WTC11 (cell line): Measurements from ENCODE around the gene ATP1B3. TPM values are rescaled to one million over a fixed set of nuclear protein-coding genes. Genes with fewer than 3 reads are reported as not detected.

Experiments used
- ATAC-seq: fragments of 200-7000 bp; cut with Tn5 transposase; 2 replicates; pipeline ENCODE4 v1.10.0; 2021; ENCODE audit warnings: mild to moderate bottlenecking, moderate library complexity
- CTCF ChIA-PET: fragments of 300-600 bp; sonication (Branson Sonifier 250); formaldehyde crosslinking; loops from one replicate; lab custom pipeline; 2021; ENCODE audit warnings: antibody characterized with exemption; lab: Charles Lee
- POLR2A ChIA-PET: fragments of 350-600 bp; sonication (Branson Sonifier 250); formaldehyde crosslinking; loops from one replicate; lab custom pipeline; 2021; ENCODE audit warnings: antibody characterized with exemption; lab: Charles Lee
- DNase-seq: peaks from one replicate; pipeline ENCODE4 v3.0.0; 2021; ENCODE audit warnings: low spot score
- H3K27ac Mint-ChIP-seq: 2 replicates; pipeline ENCODE4 v1.8.0; 2021; ENCODE audit warnings: mixed read lengths
- H3K27me3 Mint-ChIP-seq: 2 replicates; pipeline ENCODE4 v1.8.0; 2021; ENCODE audit warnings: low read depth, mild to moderate bottlenecking, moderate library complexity, mixed read lengths
- H3K36me3 Mint-ChIP-seq: 2 replicates; pipeline ENCODE4 v1.8.0; 2021; ENCODE audit warnings: mixed read lengths
- H3K4me1 Mint-ChIP-seq: 2 replicates; pipeline ENCODE4 v1.8.0; 2022; ENCODE audit warnings: mixed read lengths
- H3K4me3 Mint-ChIP-seq: 2 replicates; pipeline ENCODE4 v1.8.0; 2021; ENCODE audit warnings: mild to moderate bottlenecking, moderate library complexity, mixed read lengths
- H3K9me3 Mint-ChIP-seq: 2 replicates; pipeline ENCODE4 v1.8.0; 2021; ENCODE audit warnings: mixed read lengths
- ARID4B ChIP-seq: sonication (generic); formaldehyde crosslinking; IDR thresholded peaks from 2 replicates; pipeline ENCODE4 v1.8.0; 2023; ENCODE audit warnings: missing genetic modification reagents, mild to moderate bottlenecking, borderline replicate concordance
- ATF3 ChIP-seq: sonication (generic); formaldehyde crosslinking; conservative IDR thresholded peaks from 2 replicates; pipeline ENCODE4 v1.8.1; 2022; ENCODE audit warnings: mild to moderate bottlenecking, missing genetic modification reagents
- ELF4 ChIP-seq: sonication (generic); formaldehyde crosslinking; IDR thresholded peaks from 2 replicates; pipeline ENCODE4 v1.8.1; 2022; ENCODE audit warnings: low read depth, mild to moderate bottlenecking, moderate library complexity, missing genetic modification reagents
- ETV6 ChIP-seq: sonication (generic); formaldehyde crosslinking; IDR thresholded peaks from 2 replicates; pipeline ENCODE4 v1.8.1; 2022; ENCODE audit warnings: mild to moderate bottlenecking, missing genetic modification reagents
- FOXP1 ChIP-seq: sonication (generic); formaldehyde crosslinking; IDR thresholded peaks from 2 replicates; pipeline ENCODE4 v1.8.0; 2022; ENCODE audit warnings: missing genetic modification reagents, mild to moderate bottlenecking, moderate library complexity, borderline replicate concordance
- JAZF1 ChIP-seq: fragments of 250-450 bp; sonication (Bioruptor Pico); IDR thresholded peaks from 2 replicates; pipeline ENCODE4 v1.9.0; 2021; ENCODE audit warnings: moderate library complexity, mild to moderate bottlenecking, inconsistent platforms
- MYBL2 ChIP-seq: sonication (generic); formaldehyde crosslinking; IDR thresholded peaks from 2 replicates; pipeline ENCODE4 v1.8.1; 2023; ENCODE audit warnings: mild to moderate bottlenecking, moderate library complexity, missing genetic modification reagents
- OVOL2 ChIP-seq: fragments of 250-450 bp; sonication (Bioruptor Pico); IDR thresholded peaks from 2 replicates; pipeline ENCODE4 v1.9.0; 2021; ENCODE audit warnings: mild to moderate bottlenecking, borderline replicate concordance
- SOX15 ChIP-seq: fragments of 250-450 bp; sonication (Bioruptor Pico); IDR thresholded peaks from 2 replicates; pipeline ENCODE4 v1.9.0; 2021; ENCODE audit warnings: mild to moderate bottlenecking
- TEAD4 ChIP-seq: sonication (generic); formaldehyde crosslinking; IDR thresholded peaks from 2 replicates; pipeline ENCODE4 v1.8.0; 2022; ENCODE audit warnings: mild to moderate bottlenecking, missing genetic modification reagents
- ZMAT4 ChIP-seq: fragments of 250-450 bp; sonication (Bioruptor Pico); IDR thresholded peaks from 2 replicates; pipeline ENCODE4 v1.9.0; 2021; ENCODE audit warnings: mild to moderate bottlenecking
- ZNF396 ChIP-seq: fragments of 250-450 bp; sonication (Bioruptor Pico); IDR thresholded peaks from 2 replicates; pipeline ENCODE4 v1.8.0; 2021; ENCODE audit warnings: mild to moderate bottlenecking, moderate library complexity, borderline replicate concordance
- ZNF532 ChIP-seq: fragments of 250-450 bp; sonication (Bioruptor Pico); IDR thresholded peaks from 2 replicates; pipeline ENCODE4 v1.9.0; 2021; ENCODE audit warnings: mild to moderate bottlenecking, borderline replicate concordance
- ZNF671 ChIP-seq: fragments of 250-450 bp; sonication (Bioruptor Pico); IDR thresholded peaks from 2 replicates; pipeline ENCODE4 v1.8.0; 2021; ENCODE audit warnings: mild to moderate bottlenecking
- total RNA-seq: library from RNA; stranded (reverse); gene quantifications from 3 replicates; pipeline ENCODE4 v1.2.3, GENCODE V29; 2021
- TF ChIP-seq, protein P1 (sequence below): fragments of 200-600 bp; IDR thresholded peaks from 2 replicates; pipeline ENCODE4 v1.8.0; 2022; ENCODE audit warnings: antibody characterized with exemption
- TF ChIP-seq, protein P2 (sequence below): sonication (generic); formaldehyde crosslinking; IDR thresholded peaks from 2 replicates; pipeline ENCODE4 v1.8.0; 2023; ENCODE audit warnings: mild to moderate bottlenecking, missing genetic modification reagents
- TF ChIP-seq, protein P3 (sequence below): sonication (generic); formaldehyde crosslinking; IDR thresholded peaks from 2 replicates; pipeline ENCODE4 v1.8.0; 2022; ENCODE audit warnings: mild to moderate bottlenecking, missing genetic modification reagents

Gene ATP1B3
- total RNA-seq, 1 experiment from 2014 or later: 189 TPM

DNA sequence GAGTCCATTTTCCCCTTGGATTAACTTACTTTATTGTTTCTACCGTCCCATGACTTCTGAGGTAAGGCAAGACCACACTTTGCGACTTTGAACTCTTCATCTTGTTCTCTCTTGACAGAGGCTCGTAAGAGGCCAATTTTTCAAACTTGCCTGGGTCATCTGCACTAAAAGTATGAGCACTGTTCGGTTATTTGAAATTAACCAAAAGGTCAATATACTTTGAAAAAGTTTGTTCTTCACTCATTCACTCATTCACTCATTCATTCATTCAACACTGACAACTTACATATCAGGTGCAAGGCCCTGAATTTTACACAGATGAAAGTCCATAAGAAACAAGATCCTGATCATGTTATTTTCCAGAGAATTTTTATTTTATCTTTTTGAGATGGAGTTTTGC is 57.9 kb downstream of the ATP1B3 start:
- Mint-ChIP-seq H3K9me3 (no peaks in the 10 kb centered on the region), H3K4me3 (no peak overlapping the region), H3K27me3 (no peaks in the 10 kb centered on the region; the same call in 1 of the 2 replicates), H3K4me1 (peaks cover 7% of the 10 kb centered on the region), H3K27ac (no peak overlapping the region), H3K36me3 (no peaks in the 10 kb centered on the region)
- no peak for ATAC-seq
- TF ChIP-seq ZNF396 (CRISPR knock-in tag): no peak
- no peak for TF ChIP-seq JAZF1
- TF ChIP-seq MYBL2: no peak
- no peak for TF ChIP-seq ZNF671 (CRISPR knock-in tag)
- no peak for TF ChIP-seq SOX15 (CRISPR knock-in tag)
- TF ChIP-seq ARID4B: no peak
- TF ChIP-seq OVOL2 (CRISPR knock-in tag): no peak
- TF ChIP-seq ZMAT4 (CRISPR knock-in tag): no peak
- TF ChIP-seq, protein P1, sequence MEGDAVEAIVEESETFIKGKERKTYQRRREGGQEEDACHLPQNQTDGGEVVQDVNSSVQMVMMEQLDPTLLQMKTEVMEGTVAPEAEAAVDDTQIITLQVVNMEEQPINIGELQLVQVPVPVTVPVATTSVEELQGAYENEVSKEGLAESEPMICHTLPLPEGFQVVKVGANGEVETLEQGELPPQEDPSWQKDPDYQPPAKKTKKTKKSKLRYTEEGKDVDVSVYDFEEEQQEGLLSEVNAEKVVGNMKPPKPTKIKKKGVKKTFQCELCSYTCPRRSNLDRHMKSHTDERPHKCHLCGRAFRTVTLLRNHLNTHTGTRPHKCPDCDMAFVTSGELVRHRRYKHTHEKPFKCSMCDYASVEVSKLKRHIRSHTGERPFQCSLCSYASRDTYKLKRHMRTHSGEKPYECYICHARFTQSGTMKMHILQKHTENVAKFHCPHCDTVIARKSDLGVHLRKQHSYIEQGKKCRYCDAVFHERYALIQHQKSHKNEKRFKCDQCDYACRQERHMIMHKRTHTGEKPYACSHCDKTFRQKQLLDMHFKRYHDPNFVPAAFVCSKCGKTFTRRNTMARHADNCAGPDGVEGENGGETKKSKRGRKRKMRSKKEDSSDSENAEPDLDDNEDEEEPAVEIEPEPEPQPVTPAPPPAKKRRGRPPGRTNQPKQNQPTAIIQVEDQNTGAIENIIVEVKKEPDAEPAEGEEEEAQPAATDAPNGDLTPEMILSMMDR: no peak
- TF ChIP-seq ELF4 (CRISPR knock-in tag): no peak
- no peak for TF ChIP-seq ETV6 (CRISPR knock-in tag)
- CTCF ChIA-PET: no interaction called here
- POLR2A ChIA-PET: no interaction called here
- no peak for DNase-seq

DNA sequence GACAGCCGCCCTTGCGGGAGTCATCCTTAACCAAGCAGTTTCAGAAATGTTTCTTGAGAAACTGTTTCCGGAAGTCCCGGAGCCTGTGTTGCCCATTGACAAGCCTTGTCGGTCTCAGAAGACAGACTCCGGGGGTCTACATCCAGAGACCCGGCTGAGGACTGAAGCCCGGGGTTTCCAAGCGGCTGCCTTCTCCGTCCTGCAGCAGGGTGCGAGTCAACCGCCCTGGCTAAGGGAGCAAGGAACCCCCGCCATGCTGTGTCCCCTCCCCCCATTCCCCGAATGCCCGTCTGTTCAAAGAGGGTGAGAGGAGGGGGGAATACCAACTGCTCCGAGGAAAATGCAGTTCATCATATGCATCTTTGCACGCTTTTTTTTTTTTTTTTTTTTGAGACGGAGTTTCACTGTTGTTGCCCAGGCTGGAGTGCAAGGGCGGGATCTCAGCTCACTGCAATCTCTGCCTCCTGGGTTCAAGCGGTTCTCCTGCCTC is 61.6 kb downstream of the ATP1B3 start:
- no peak for ATAC-seq
- Mint-ChIP-seq H3K27me3 (no peaks in the 10 kb centered on the region; the same call in 1 of the 2 replicates), H3K4me3 (no peak overlapping the region), H3K4me1 (peaks cover 7% of the 10 kb centered on the region), H3K27ac (0 out of 2 replicates have a peak overlapping the region, but pooled peaks have one; percentile 63), H3K36me3 (no peaks in the 10 kb centered on the region), H3K9me3 (no peaks in the 10 kb centered on the region)
- CTCF ChIA-PET: interaction anchor here (1.2 kb wide), 1 partner anchor 577 kb away, joined by 3 read pairs; no protein-coding TSS in a partner anchor
- DNase-seq: no peak
- TF ChIP-seq, protein P2, sequence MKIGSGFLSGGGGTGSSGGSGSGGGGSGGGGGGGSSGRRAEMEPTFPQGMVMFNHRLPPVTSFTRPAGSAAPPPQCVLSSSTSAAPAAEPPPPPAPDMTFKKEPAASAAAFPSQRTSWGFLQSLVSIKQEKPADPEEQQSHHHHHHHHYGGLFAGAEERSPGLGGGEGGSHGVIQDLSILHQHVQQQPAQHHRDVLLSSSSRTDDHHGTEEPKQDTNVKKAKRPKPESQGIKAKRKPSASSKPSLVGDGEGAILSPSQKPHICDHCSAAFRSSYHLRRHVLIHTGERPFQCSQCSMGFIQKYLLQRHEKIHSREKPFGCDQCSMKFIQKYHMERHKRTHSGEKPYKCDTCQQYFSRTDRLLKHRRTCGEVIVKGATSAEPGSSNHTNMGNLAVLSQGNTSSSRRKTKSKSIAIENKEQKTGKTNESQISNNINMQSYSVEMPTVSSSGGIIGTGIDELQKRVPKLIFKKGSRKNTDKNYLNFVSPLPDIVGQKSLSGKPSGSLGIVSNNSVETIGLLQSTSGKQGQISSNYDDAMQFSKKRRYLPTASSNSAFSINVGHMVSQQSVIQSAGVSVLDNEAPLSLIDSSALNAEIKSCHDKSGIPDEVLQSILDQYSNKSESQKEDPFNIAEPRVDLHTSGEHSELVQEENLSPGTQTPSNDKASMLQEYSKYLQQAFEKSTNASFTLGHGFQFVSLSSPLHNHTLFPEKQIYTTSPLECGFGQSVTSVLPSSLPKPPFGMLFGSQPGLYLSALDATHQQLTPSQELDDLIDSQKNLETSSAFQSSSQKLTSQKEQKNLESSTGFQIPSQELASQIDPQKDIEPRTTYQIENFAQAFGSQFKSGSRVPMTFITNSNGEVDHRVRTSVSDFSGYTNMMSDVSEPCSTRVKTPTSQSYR (CRISPR knock-in tag): no peak
- TF ChIP-seq ZNF532 (no peak), TEAD4 (no peak), FOXP1 (CRISPR knock-in tag) (no peak), ATF3 (no peak)
- TF ChIP-seq, protein P3, sequence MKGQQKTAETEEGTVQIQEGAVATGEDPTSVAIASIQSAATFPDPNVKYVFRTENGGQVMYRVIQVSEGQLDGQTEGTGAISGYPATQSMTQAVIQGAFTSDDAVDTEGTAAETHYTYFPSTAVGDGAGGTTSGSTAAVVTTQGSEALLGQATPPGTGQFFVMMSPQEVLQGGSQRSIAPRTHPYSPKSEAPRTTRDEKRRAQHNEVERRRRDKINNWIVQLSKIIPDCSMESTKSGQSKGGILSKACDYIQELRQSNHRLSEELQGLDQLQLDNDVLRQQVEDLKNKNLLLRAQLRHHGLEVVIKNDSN: no peak
- POLR2A ChIA-PET: interaction anchor here (0.7 kb wide), 1 partner anchor 21 kb away, joined by 3 read pairs; no protein-coding TSS in a partner anchor
